Activated gamma-delta T cell treated with anti-CD3 and anti-CD28 coated beads, Interleukin-2, amount 50 U/mL, for 16 hours (primary cell): ENCODE data around the gene INSYN1.
"Not testable (repeated sequence)": the region's sequence is repeated elsewhere in the genome, so short reads cannot be mapped to it uniquely, and the experiment has no call there.

Experiments used
- DNase-seq: peaks from one replicate; pipeline ENCODE4 v3.0.0-alpha.2; 2020; ENCODE audit warnings: low read depth

INSYN1 gene, protein sequence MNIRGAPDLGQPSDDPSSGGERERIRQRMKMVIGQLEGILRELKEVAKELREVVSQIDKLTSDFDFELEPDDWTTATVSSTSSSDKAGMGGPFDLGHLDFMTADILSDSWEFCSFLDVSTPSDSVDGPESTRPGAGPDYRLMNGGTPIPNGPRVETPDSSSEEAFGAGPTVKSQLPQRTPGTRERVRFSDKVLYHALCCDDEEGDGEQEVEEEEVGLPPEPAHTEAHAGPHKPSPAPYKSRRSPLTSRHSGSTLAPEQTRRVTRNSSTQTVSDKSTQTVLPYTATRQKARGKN

GRCh38 chr15:73753250-73754130, at the start of gene INSYN1:
Gene INSYN1, minus strand, starts transcription at chr15:73753351. Its CDS starts 2,221 bp downstream, at chr15:73751130.
- no peak for DNase-seq

DNA sequence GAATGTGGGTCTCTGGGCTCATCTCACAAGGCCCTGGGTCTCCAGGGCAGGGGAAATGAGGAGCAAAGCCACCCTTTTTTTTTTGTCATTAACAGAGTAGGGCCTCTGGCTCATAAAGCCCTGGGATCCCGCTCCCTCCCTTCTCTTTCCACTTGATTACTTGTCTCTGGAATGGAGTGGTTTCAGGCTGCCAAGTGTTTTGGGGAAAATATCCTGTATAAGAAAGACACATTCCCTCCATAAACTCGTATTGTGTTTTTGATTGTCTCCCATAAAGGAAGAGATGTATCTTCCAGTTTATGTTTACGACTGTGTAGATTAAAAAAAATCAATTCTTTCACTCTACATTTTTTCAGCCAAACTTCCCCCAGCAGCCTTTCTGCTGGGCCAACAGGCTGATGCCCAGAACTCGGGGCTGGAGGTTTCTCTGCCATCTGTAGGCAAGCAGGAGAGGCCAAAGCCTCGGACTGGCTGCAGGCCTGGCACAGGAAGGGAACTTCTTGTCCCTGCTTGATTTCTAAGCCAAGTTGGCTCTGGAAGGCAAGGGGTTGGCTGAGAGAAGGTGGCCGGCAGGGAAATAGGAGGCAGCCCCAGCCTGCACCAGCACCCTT, 49.4 kb upstream of the INSYN1 start:
- DNase-seq: no peak

DNA sequence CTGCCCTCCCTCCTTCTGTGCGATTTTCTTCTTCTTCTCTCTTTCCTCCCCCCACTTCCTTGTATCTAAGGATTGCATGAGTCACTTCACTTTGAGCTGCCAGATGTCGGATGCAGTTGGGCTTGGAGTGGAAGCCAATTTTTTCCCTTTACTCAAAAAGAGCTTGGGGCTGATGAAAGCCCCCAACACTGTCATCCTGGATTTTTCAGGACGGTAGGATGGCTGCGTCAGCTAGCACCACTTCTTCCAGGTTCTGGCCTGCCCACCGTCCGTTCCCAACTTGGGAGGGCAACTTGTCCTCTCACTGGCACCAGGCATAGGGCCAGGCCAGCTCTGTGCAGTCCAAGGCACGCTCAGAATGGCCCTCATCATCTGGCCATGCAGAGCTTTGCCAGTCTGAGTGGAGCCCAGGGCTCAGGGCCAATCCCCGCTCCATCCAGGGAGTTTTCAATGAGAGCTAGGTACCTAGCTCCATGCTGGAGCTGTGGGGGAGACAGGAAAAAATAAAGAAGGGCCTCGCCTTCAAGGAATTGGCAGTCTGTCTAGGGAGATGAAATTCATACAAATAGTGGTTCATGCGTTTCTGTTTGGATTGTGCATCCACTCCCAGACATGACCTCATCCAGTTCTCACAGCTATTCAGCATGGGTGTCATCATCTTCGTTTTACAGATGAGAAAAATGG, 47.7 kb upstream of the INSYN1 start:
- DNase-seq: no peak

GRCh38 chr15:73799466-73799865, 46.3 kb upstream of the INSYN1 start:
- DNase-seq: no peak

GRCh38 chr15:73797366-73798158, 44.4 kb upstream of the INSYN1 start:
- no peak for DNase-seq

- no peak for DNase-seq
These were observed 43.2 kb upstream of the INSYN1 start for GRCh38 chr15:73796331-73796831.

- DNase-seq: no peak
These were observed 41.4 kb upstream of the INSYN1 start for GRCh38 chr15:73794443-73795133.

- not testable (repeated sequence) for DNase-seq
These were observed 39.9 kb upstream of the INSYN1 start for GRCh38 chr15:73792899-73793541.

DNA sequence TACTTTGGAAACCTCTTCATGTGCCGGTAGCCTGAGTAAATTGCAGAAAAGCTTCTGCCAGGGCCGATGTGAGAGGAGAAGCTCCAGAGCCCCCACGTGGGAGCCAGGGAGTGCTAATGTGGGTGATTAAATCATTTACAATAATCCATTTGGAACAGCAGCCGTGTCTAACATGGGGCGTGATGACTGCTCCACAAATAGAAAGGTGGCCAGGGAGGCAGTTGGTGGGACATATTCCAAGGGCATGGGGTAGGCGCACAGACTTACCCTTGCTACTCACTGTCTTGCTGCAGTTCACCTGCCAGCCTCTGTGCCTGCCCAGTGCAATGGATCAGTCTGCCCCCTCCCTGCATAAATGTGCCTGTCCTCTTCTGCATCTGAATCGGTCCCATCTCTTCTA, 39.3 kb upstream of the INSYN1 start:
- DNase-seq: no peak

DNA sequence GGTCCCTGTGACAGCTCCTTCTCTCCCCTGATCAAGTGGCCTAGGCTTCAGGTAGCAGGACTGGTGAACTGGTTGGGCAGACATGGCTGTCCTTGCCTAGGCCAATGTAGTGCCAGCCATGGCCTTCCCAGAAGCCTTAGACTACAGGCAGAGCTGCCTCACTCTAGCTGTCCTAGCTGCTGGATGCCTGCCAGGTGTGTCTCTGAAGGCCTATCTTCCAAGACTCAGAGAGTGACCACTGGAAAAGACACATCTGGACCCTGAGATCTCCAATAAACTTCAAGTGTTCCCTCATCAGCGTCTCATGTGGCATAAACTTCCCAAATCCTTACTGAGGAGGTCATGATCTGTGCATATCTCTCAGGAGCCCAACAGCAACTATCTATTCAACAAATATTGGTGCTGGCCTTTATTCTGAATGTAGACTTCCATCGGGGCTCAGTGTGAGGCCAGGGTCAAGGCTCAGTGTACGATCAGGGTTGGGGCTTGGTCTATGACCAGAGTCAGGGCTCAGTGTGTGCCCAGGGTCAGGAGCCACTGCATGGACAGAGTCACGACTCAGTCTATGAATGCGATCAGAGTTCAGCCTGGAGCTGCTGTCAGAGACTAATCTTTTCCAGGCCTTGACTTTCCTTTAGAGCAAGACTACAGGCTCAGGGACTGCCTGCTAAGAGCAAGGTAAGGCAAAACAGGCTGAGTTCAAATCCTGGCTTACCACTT, 36.5 kb upstream of the INSYN1 start:
- no peak for DNase-seq

- DNase-seq: no peak
These were observed 34.5 kb upstream of the INSYN1 start for GRCh38 chr15:73787621-73788020.

- DNase-seq: no peak
These were observed 33.4 kb upstream of the INSYN1 start for GRCh38 chr15:73786538-73786937.

DNA sequence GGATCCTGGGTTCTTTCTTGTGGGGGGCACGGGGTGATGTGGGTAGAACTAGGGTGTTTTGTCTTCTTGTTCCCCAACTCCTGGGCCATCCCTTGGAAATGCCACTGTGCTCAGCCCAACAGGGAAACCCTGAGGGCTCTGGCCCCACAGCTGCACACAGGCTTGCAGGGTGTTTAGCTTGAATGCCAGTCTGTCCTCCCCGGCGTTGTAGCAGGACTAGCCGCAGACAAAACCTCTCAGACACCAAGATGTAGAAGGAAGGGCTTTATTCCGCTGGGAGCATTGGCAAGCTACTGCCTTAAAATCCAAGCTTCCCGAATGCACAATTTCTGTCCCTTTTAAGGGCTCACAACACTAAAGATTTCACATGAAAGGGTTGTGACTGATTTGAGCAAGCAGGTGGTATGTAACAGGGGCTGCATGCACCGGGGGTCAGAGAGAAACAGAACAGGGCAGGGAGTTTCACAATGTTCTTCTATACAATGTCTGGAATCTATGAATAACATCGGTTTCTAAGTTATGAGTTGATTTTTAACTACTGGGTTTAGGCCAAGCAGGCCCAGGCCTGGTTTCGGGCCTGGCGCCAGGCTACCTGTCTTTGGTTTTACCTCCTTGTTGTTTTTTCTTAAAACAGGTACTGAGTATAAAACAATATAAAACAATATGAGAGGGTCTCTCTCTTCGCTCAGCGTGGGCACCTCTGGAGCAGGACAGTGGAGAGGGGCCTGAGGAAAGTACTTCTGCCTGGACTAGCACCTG, 32.3 kb upstream of the INSYN1 start:
- not testable (repeated sequence) for DNase-seq

DNA sequence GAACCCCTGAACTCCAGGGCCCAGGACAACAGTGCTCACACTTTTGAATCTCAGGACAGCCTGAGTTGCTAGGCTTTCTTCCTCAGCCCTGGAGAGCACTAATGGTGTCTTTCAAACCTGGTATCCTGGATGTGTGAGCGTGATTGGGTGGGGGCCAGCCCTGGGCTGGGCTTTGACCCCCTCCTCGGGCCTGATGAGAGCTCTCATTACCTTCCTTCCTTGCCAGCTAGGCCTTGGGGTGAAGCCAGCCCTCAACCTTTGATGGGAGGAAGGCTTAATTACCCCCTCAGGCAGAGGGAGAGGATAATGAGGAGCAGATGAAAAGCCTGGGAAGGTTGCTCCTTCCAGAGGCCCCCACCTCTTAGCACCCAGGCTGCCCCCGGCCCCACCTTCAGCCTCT, 31.1 kb upstream of the INSYN1 start:
- no peak for DNase-seq

DNA sequence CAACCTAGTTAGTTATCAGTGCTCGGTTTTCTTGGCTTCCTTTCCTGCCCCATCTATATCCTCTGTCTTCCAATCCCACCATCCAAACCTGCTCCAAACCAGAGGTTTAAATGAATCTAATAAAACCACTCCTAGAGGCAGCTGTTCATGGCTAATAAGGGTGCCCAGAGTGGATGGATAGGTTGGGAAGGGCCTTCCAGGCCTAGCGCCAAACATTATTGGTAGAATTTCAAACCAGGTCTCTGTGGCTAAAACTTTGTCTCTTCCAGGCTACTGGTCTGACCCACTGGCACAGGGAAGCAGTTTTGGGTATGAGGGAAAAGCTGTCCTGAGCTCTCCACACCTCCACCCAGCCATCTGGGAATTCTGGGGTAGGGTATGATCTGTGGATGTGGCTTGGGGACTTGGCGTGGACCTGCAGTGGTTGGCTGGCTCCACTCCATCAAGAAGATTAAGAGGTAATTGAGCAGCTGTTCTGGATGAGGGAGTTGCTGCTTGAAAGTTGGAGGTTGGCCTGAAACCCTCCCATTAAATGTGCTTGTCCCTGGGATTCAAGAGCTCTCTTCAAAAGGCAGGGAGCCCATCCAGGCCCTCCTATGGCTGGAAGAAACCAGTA, 29.3 kb upstream of the INSYN1 start:
- no peak for DNase-seq

DNA sequence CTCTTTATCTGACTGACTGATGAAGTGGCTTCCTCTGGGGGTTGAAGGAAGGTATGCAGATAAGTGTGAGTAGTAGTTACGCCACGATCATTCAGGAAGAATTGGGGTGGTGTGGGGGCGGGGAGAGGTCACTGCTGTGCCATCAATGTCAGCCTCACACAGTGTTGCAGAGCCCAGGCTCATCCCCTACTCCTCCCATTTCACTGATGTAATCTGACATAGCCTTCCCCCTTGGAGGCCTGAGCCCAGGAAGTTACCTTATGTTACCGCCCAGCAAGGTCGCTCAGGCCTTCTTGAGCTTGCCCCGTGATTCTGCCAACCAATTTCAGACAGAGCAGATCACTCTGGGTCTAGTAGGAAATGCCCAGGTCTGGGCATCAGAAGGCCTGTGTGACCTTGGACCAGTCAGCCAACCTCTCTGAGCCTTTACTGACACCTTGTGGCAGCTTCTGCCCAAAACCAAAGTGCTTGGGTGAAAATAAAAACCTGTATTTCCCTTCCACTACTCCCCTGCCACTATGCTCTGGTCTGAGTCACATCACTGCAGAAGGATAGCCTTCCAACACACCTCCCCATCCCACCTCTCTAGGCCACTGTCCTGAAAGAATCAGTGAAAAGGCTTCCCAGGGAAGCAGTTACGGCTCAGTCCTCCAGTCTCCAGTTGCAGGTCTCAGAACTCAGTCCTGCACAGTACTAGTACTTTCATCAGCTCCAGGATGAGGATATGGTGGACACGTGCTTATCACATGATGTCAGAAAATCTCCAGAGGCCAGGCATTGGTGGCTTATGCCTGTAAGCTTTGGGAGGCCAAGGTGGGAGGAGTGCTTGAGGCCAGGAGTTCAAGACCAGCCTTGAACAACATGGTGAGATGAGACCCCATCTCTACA, 28.1 kb upstream of the INSYN1 start:
- no peak for DNase-seq

GRCh38 chr15:73779974-73780373, 26.8 kb upstream of the INSYN1 start:
- DNase-seq: no peak
